Activated CD4-positive, alpha-beta T cell treated with anti-CD3 and anti-CD28 coated beads, Interleukin-2, amount 50 U/mL, for 24 hours (primary cell): Measurements from ENCODE around the gene RHAG.
"Not testable (repeated sequence)": the region's sequence is repeated elsewhere in the genome, so short reads cannot be mapped to it uniquely, and the experiment has no call there.

Experiments
- DNase-seq, 2 donors: peaks; one replicate each; pipeline ENCODE4 v3.0.0-alpha.2; 2020; ENCODE audit warnings: low read depth in 1 of 2, low spot score in 1 of 2

RHAG gene

DNA sequence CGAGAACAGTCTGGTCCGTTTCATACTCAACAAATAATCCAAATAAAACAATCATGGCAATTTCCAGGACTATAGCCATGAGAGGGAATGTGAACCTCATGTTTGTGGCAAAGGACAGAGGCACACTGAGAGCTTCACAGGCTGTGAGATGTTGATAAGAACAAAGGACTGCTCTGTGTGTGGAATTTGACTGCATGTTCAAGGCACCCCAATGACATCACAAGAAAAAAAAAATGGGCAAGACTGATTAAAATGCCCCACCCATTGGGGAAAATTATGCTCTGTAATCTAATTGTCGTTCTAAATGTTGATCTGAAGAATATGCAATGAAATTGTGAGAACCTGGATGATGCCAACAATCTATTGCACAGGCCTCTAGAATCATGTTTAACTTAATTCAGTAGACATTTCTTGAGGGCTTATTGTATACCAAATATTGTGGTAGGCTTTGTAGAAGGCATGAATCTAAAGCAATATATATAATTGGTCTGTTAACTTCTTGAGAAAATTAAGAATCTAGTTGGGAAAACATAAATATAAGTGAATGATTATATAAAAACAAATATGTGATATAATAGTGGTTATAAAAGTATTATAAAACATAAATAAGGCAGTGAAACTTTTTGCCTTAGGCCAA, at the start of gene RHAG:
Gene RHAG (minus strand): TSS at position 127 of the 637 bp plus-strand sequence. CDS start 27 bp downstream, at position 100.
- DNase-seq: no peak

DNA sequence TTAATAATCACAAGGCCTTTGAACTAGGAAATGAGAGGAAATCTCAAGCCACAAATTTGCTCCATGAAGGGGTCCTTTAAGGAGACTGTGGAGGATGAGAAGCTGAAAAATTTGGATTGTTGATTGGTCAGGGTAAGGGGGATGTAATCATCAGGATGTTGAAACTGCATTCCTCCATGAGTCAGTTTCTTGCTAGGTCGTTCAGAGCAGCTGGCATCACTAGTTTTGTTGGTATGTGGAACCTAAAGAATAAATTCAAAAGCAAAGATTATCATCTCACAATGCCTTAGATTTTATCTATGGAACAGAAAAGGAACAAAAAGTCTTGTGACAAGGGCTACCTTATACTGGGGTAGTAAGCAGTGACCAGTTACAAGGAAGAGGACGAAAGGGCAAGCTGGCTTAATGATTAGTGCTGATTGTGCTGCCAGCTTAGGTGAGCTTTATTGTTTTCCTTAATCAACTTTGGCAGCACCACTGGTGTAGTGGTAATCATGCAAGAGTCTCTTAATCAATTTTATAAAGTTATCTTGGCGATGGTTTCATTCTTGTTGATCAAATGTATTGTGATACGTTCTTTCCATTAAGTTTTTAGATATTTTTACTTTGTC, 40.1 kb upstream of the RHAG start:
- no peak for DNase-seq

DNA sequence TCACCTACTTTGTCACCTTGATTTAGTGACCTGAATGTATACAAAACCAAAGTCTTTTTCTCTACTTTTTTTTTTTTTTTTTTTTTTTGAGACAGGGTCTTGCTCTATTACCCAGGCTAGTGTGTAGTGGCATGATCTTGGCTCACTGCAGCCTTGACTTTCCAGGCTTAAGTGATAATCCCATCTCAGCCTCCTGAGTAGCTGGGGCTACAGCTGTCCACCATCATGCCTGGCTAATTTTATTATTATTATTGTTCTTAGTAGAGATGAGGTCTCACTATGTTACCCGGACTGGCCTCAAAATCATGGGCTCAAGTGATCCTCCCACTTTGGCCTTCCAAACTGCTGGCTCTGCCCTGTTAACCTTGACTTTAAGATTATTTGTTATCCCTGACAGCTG, 39.2 kb upstream of the RHAG start:
- no peak for DNase-seq

DNA sequence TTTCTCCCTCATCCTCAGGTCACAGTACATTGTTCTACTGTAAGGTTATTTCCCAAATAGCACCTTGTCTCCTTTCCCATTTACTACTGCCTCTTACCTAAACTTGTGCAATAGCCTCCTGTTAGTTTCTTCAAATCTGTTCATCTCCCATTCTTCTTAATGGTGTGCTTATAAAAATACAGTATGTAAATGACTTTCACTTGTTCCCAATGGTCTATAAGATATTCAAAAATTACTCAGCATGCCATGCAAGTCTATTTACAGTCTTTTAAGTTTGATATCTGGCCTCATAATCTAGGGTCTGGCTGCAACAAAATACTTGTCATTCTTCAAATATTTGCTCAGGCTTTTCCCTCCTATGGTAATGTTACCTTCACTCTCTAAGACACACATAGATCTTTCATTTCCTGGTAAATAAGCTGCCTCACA, 31.5 kb upstream of the RHAG start:
- DNase-seq: no peak

DNA sequence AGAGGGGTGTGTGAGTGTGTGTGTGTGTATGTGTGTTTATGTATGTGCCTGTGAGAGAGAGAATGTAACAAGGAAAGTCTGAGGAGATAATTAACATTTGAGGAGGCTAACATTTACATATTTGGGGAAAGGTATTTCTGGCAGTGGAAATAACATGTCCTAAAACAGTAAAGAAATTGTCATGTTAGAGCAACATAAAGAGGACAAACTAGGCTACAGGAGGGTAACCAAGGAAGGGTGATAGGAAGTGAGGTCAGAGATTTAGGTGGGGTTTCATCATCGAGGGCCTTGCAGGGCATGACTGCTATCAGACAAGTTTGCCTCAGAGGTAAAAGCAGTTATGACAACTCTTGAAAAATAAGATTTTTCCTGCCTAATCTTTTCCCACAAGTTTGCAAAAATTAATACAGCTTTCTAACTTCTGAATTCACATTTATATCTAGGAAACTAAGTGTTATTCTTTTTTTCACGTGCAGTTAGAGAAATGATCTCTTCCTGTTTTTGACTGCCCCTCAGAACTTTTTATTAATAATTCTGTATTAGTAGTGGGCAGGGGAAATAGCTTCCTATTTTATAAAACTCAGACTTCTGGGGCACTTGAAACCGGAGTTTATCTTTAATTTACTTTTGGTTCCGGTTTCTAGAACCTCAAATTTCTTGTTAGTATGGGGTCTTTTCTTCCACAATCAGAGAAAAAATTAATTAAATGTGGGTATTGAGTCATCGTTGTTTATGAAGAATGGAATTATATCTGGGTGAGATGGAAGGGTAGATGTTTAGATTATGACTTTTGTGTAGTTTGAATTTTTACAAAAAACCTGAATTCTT, 30.5 kb upstream of the RHAG start:
- no peak for DNase-seq

DNA sequence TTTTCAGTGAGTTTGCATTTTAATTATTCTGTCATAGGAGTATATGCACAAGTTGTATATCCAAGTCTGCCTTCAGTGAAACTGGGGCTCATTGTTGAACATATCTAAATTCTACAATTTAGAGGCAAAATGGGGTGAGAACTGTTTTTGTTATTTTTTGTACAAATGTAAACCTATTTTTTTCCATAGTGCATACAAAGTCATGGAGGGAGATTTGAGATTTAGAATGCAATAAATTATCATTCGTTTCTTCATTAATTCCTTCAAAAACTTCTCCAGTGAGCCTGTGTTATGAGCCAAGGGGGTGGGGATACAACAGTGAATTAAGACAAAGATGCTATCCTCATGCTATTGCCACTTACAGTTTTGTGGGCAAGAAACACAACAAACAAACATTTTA, 29.8 kb upstream of the RHAG start:
- DNase-seq: no peak

DNA sequence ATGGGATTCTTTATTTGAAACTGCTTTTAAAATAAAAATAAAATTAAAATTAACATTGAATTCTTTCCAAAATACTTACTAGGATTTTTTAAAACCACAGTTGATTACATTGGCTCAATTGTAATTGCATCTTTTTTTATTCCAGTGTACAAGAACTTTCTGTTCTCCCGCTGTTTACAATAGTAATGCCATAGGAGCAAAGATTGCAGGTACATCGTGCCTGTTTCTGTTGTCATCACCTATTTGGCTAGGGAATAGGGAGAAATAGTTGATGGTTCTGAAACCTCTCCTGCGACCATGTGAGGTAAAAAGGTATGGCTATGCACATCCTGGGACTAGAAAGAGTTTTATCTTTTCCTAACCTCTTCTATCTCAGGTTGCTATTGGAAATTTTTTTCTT, 28.2 kb upstream of the RHAG start:
- no peak for DNase-seq

DNA sequence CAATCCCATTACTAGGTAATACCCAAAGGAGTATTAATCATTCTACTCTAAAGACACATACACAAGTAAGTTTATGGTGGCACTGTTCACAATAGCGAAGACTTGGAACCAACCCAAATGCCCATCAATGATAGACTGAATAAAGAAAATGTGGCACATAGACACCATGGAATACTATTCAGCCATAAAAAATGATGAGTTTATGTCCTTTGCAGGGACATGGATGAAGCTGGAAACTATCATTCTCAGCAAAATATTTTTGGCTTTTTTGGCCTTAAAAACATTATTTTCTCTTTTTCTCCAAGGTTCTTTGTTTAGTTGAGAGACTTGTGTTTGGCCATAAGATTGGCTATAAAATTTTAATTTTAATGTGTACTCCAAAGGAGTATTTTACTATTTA, 27.4 kb upstream of the RHAG start:
- DNase-seq: not testable (repeated sequence)

DNA sequence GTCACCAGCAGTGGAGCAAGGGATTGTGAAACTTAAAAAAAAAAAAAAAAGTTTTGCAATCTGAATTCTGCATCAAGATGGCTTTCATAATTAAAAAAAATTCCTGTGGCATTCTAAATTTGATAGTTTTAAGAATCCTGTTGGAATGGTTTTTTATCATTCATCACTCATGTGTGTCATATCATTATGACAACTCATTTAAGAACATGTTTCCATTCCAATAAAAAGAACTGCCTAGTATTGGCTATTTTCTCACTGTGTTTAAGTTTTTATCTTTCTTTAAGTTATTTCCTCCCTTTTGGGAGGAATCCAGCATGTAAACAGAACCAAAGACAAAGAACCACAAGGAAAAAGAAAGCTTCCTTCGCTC, 26.2 kb upstream of the RHAG start:
- DNase-seq: no peak

DNA sequence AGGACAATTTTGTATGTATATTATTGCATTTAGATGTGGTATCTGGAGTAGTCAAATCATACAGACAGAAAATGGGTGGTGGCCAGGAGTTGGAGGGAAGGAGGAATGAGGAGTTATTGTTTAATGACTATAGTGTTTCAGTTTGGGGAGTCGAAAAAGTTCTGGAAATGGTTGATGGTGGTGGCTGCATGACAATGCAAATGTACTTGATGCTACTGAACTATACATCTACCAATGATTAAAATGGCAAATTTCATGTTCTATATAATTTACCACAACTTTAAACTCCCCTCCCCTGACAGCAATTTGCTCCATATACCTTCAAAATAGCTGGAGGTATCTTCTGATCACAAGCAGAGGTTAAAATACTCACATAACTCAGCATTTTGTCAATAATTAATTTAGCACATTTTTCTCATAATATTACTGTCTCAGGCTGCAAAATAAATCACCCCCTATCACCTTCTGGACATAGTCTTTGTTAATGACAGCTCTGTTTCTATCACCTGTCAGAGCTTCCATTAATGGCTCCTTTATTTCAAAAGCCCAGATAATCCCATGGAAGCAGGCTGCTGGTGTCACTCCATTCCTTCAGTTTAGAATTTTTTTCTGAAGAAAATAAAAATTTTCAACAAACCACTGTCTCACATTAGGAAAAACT, 25.7 kb upstream of the RHAG start:
- no peak for DNase-seq

DNA sequence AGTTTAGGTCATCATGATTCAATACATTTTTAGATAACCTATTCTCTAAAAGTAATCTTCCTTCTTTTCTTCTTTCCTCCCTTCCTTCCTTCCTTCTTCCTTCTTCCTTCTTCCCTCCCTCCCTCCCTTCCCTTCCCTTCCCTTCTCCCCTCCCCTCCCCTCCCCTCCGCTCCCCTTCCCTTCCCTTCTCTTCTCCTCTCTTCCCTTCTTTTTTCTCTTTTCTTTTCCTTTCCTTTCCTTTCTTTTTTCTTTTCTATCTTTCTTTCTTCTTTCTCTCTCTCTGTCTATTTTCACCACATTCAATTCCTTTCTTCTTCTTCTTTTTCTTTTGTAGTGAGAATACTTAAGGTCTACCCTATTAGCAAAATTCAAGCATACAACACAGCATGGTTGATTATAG, 17.3 kb upstream of the RHAG start:
- DNase-seq: no peak

DNA sequence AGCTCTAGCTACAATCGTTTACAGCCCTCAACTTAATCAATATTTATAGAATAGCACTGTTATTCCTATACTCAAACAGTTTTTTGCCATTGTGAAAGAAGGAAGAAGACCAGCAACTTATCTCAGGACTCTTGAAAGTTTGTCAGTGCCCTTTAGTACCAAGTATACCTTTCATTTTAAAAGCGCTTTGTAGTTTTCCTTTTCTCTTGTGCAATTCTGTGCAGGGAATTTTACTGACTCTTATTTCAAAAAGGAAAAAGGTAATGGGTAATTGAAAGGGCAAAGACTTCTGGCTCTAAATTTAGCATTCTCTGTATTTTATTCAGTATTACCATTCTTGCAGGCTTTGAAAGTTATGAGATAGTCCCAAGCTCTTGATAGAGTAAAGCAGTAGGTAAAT, 16.8 kb upstream of the RHAG start:
- no peak for DNase-seq

DNA sequence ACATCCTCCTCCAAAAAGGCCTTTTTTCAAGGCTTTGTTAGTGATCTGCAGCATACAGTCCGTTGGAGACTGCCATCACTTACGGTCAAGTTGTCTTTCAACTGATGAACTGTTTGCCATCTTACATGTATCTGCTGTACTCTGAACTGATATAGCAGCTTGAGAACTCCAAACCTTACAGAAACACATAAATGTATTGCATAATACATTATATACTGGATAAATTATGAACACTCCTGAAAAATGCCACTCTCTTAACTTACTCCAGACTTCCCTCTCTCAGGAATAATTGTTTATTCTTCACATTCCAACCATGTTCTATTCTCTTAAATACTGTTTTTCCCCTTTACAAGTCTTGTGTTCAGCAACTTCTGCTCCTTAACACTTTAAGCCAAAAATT, 14.6 kb upstream of the RHAG start:
- DNase-seq: no peak

DNA sequence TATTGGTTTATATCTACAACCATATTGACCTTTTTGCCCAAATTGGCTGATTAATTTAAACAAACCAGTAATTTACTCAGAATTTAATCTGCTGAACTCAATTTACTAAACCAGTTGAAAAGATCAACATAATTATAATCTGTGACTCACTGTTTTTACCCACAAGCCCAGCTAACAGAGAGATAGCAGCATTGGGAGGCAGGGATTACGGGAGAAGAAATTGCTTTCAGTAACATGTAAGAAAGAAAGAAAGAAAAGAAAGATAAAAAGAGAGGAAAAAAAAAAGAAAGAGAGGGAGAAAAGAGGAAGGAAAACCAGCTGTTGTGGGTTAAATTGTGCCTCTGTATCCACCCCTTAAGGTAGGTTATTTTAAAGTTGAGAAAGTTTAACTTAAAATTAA, 13.3 kb upstream of the RHAG start:
- no peak for DNase-seq

DNA sequence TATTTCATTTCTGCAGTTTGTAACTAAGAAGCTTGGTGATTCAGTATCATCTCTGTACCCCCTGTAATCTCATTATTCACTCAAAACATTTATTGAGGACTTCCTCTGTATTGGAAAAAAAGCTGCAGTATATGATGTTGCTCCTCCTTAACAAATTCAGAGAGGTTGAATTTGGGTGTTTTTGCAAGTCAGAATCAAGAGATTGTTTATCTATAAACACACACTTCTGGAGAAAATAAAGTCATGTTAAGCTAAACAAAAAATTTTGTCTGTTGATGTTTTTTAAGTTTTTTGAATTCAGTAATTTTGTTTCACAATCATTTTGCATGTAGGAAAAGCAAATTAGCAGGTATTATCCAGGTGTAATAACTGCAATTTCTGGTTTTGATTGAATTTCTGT, 11.4 kb upstream of the RHAG start:
- DNase-seq: no peak

DNA sequence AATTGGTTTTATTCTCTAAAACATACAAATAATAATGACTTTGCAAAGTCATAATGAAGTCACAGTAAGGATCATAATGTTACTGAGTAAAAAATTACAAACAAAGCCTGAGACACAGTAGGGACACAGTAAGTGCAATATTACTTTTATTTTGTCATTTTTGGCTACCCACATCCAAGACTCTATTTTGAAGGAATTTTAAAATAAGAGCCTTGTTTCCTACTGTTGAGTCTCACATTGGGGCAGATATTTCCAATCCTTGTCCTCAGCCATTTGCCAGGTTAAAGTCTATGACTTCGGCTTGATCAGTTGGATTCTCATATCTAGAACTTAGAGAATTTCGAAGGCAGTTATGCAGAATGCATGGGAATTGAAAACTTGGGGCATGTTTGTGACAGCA, 10.8 kb upstream of the RHAG start:
- DNase-seq: no peak

DNA sequence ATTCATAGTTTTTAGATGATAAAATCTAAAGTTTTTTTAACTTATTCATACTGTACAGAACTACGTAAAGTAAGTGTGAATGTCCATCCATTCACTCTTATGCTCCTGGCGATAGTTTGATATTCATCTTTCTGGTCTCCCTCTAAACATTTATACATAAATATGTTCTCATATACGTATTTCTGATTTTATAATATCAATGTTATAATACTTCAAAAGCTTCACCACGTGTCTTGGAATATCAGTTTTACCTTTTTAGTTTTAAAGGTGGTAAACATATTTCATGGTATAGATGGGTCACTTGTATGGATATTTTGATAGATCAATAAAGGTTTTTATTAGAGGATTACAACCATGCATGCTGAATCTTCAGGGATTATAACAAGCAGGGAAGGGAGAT, 10.3 kb upstream of the RHAG start:
- DNase-seq: no peak

DNA sequence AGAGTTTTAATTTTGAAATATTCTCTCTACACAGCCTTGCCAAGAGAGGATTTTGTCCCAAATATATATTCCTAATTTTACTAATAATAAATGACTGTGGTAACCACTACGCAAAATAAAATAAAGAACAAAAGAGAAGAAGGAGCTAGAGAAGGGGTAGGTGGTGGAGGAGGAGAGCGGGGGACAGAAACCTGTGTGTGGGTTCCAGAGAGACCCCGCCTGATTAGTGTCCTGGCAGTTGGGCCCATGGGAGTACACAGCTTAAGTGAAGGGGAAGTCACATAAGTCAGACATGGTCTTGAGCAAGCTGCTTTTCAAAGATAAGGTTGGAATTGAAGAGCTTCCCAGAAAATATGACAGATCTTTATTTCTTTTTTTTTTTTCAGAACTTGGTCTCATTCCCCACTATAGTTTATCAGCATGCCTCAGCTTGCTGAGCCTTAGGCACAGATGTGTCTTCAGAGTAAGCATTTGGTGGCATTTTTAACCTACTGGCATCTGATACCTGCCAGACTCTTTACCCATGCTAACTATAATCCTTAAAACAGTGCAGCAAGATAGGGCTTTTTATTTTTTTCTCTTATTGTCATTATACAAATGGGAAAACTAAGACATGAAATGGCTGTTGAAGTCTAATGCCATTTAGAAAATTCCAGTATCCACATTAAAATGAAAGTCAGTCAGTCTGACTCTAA, 9.6 kb upstream of the RHAG start:
- no peak for DNase-seq

DNA sequence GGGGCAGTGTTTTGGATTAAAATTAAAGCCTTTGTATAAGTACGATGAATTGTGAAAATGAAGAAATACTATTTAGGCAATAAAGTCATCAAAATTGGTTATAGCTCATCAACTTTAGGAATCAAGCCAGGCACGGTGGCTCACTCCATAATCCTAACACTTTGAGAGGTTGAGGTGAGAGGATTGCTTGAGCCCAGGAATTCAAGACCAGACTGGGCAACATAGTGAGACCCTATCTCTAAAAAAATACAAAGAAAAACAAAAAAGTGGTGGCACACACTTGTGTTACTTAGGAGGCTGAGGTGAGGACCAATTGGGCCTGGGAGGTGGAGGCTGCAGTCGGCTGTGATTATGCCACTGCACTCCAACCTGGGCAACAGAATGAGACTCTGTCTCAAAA, 8.5 kb upstream of the RHAG start:
- DNase-seq: no peak

DNA sequence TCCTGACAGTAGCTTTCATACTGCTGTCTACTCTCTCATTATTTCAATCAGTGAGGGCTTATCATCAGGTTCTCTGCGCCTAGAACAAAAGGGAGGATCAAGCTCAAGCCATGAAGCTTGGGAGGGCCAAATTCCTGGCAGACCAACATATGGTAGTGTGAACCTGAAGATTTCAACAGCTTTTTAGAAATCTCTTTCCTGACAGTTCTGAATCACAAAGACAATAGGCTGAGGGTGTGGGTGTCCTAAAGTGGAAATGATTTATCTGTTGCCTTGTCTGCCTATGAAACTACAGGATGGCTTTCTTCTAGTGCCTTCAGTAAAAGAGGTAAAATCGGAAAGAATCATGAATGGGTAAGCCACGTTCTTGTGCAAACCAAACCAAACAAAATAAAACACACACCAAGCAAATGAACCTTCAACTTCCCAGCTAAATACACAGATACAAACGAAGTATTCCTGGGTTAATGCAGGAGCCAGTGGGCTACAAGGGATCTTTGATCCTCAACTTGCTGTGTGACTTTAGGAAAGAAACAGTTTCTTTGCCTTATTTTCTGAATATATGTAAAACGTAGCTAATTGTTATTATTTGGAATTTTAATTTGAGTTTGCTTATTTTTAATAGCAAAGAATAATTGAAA, 2.7 kb upstream of the RHAG start:
- DNase-seq: no peak

DNA sequence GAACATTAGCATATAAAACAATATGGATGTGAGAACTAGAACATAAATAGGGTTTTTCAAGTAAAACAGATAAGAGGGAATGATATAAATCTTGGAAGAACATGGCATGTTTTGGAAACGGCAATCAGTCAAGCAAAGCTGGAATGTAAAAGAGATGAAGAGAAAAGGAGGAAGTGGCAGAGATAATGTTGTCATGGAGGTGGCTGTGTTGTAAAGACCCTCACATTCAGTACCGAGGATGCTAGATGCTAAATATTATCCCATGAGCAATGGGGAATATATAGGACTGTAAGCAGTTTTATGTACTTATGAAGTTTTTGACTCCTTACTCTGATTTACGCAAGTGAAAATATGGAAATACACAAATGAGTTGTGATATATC, 702 bp upstream of the RHAG start:
- DNase-seq: no peak
